HG02798 (cell line): Measurements from ENCODE around the gene MINK1.
"Not testable (repeated sequence)": the region's sequence is repeated elsewhere in the genome, so short reads cannot be mapped to it uniquely, and the experiment has no call there.

ENCODE experiments used
- ATAC-seq: cut with Tn5 transposase; IDR thresholded peaks from one replicate; pipeline ENCODE4 v1.9.1; 2021; ENCODE audit warnings: mild to moderate bottlenecking; ENCODE audit not compliant: unreplicated experiment, poor library complexity

The MINK1 gene

DNA sequence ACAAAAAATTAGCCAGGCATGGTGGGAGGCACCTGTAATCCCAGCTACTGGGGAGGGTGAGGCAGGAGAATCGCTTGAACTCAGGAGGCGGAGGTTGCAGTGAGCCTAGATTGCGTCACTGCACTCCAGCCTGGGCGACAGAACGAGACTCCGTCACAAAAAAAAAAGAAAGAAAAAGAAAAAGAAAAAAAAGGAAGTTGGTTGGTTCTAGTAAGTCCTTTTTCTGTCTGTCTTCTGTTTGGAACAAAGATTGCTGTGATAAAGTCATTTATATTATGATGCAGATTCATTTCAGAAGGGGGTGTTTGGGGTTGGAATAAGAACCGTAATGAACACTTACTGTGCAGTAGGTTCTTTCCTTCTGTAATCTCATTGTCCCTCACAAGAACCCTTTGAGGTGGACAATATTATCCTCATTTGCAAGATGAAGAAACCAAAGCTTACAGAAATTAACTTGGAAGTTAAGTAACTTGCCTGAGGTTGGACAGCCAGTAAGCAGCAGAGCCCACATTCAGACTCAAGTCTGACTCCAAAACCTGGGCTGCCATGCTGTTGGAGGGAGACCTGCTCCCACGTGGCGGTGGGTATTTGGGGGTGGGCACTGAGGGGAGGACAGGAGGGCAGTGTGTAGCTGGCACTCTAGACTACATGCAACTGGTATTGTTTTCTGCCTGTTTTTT, 10.3 kb downstream of the MINK1 start:
- ATAC-seq = no peak

GRCh38 chr17:4845118-4845517, 12.0 kb downstream of the MINK1 start:
- ATAC-seq = no peak

- no peak for ATAC-seq
These were observed 13.7 kb downstream of the MINK1 start for GRCh38 chr17:4846635-4847390.

GRCh38 chr17:4849011-4849536, 15.9 kb downstream of the MINK1 start:
- ATAC-seq = no peak

DNA sequence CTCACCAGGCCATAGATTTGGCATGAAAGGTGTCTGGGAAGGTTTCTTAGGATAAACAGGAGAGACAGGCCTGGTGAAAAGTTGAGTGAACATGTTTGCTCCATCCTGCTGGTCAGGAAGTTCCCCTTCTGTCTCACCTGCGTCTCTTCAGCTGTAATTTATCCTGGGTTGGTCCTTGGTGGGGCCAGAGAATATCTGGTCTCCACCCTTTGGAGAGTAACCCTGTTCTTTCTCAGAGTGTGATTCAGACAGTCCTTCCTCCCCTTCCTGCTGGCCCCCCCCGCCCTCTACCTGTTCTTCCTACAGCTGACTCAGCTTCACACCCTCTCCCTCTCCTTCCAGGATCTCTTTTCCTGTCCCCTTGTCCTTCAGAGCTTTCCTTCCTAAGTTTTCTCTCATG, 17.1 kb downstream of the MINK1 start:
- ATAC-seq = no peak

DNA sequence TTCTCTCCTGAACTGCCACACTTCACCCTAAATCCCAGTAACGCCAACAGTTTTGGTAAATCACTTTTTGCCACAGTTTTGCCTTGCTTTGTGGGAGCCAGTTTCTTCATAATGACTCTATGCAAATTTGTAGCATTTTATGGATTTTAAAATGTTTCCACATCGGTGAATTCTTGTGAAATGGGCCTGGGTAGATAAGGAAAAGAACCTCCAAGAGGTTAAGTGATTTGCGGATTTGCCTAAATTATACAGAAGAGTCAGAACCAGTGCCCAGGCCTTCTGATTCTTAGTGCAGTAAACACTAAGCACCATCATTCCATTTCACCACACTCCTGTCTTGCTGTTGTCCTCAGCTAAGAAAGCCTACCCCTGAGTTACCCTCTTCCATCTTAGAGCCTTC, 17.9 kb downstream of the MINK1 start:
- ATAC-seq = no peak

DNA sequence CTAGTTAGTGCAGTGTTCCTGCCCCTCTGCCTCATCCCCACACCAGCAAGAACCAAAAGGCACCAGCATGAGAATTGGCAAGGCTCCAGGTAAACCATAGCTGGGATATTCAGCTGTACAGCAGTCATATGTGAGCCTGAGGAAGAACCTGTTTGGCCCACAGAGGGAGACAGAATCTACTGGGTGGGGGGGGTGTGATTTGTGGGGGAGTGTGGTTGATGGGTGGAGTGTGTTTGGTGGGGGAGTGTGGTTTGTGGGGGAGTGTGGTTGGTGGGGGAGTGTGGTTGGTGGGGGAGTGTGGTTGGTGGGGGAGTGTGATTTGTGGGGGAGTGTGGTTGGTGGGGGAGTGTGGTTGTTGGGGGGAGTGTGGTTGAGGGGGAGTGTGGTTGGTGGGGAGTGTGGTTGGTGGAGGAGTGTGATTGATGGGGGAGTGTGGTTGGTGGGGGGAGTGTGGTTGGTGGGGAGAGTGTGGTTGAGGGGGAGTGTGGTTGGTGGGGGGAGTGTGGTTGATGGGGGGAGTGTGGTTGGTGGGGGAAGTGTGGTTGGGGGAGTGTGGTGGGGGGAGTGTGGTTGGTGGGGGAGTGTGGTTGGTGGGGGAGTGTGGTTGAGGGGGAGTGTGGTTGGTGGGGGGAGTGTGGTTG, 19.5 kb downstream of the MINK1 start:
- ATAC-seq = no peak

- no peak for ATAC-seq
These were observed 20.1 kb downstream of the MINK1 start for GRCh38 chr17:4853208-4853671.

- ATAC-seq = no peak
These were observed 21.1 kb downstream of the MINK1 start for GRCh38 chr17:4854111-4854681.

- no peak for ATAC-seq
These were observed 23.3 kb downstream of the MINK1 start for GRCh38 chr17:4856271-4856936.

GRCh38 chr17:4856937-4857314, 23.8 kb downstream of the MINK1 start:
- no peak for ATAC-seq

GRCh38 chr17:4857347-4857746, 24.2 kb downstream of the MINK1 start:
- not testable (repeated sequence) for ATAC-seq

DNA sequence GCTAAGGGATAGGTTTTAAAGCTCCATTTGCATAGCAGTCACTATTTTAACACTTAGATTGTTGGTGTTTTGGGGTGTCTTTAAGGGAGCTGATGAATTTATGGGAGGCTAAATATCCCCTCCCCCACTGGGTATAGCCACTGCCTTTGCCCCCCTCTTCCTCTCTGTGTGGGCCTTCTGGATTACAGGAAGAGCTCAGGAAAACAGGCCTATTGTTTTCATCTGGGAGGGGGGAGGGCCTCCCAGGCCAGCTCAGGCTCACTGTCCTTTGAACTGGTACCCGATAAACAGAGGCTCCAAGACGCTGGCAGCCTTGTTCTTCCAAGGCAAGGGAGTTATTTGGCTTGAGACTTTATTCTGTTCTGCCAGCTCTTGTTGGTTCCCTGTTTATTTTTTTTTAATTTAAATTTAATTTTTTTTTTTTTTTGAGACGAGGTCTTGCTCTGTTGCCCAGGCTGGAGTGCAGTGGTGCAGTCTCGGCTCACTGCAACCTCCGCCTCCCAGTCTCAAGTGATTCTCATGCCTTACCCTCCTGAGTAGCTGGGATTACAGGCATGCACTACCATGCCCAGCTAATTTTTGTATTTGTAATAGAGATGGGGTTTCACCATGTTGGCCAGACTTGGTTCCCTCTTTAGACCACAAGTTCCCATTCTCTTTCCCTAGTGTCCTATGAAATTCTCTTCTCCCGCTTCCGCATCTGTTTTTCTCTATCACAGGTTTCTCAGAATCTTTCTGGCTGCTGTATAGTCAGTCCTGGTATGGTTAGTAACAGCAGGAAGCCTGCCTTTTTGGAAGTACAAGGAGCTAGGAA, 25.1 kb downstream of the MINK1 start:
- ATAC-seq = no peak

GRCh38 chr17:4858882-4859260, 25.7 kb downstream of the MINK1 start:
- no peak for ATAC-seq

- no peak for ATAC-seq
These were observed 26.9 kb downstream of the MINK1 start for GRCh38 chr17:4859816-4860625.

- no peak for ATAC-seq
These were observed 27.5 kb downstream of the MINK1 start for GRCh38 chr17:4860651-4861050.

- ATAC-seq = no peak
These were observed 27.9 kb downstream of the MINK1 start for GRCh38 chr17:4861052-4861451.

DNA sequence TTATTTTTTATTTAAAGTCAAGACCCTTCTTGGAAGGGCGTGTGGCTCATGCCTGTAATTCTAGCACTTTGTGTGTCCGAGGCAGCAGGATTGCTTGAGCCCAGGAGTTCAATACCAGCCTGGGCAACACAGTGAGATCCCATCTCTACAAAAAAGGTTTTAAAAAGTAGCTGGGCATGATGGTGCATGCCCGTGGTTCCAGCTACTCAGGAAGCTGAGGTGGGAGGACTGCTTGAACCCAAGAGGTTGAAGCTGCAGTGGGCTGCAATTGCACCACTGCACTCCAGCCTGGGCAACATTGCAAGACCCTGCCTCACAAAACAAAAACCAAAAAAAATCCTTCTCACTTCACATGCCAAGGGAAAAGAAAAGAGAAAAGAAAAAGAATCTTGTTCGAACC, 29.6 kb downstream of the MINK1 start:
- ATAC-seq = no peak

DNA sequence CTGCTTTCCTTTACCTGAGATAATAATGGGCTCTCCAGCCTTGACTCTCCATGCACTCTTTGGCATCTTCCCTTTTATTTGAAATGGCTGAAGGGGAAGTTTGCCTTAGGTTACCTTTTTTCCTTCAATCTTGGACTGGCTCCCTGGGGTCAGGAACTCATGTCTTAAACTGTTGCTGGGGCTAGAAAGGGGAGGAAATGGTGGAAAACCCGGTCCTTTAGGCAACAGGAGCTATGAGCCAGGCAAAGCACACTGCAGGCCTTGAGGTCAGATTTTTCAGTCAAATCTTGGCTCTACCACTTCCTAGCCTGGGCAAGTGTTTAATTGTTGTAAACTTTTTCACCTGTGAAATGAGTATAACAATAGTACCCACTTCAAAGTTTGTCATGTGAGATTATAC, 30.2 kb downstream of the MINK1 start:
- no peak for ATAC-seq
